ENCODE measurements around the gene ADTRP.

DNA sequence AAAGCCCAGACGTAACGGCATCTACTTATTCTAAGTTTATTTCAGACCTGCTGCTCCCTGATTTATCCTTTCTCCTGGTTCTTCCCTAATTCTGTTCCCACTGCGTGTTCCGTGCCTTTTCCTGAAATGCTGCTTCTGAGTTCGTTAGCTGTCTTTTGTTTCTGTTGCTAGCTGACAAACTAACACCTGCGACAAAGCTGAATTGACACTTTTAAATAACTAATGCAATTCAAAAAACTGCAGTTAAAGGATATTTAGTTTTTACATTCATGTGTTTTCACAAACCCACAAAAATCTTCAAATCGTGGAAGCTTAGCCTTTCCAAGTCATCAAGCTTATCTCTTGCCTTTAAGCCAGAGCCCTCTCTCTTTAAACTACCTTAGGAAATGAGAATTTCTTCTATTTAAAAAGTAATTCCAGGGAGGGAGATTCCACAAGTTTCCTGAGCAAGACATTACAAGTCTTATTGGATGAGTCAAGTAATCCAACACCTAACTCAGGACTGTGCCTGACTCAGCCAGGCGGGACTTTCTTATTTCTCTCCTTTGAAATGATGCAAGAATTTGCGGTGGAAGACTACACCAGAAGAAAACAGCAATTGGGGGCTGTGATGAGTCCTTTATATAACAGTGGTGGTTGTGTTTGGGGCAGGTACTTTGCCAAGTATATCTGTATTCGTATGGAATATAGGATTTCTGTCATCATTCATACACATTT, 6.3 kb downstream of the ADTRP start:
- TF ChIP-seq EP300 (IDR thresholded peaks at IDR 0.05) (no peak), POLR2A (IDR thresholded peaks at IDR 0.05; ENCODE audit: low read depth) (no peak)
- TF ChIP-seq, protein P1, sequence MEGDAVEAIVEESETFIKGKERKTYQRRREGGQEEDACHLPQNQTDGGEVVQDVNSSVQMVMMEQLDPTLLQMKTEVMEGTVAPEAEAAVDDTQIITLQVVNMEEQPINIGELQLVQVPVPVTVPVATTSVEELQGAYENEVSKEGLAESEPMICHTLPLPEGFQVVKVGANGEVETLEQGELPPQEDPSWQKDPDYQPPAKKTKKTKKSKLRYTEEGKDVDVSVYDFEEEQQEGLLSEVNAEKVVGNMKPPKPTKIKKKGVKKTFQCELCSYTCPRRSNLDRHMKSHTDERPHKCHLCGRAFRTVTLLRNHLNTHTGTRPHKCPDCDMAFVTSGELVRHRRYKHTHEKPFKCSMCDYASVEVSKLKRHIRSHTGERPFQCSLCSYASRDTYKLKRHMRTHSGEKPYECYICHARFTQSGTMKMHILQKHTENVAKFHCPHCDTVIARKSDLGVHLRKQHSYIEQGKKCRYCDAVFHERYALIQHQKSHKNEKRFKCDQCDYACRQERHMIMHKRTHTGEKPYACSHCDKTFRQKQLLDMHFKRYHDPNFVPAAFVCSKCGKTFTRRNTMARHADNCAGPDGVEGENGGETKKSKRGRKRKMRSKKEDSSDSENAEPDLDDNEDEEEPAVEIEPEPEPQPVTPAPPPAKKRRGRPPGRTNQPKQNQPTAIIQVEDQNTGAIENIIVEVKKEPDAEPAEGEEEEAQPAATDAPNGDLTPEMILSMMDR (IDR thresholded peaks at IDR 0.05), result no peak

Data from esophagus muscularis mucosa (tissue), 4 donors.